Measurements from ENCODE around the gene CHIC1. TPM values are rescaled to one million over a fixed set of nuclear protein-coding genes. Genes with fewer than 3 reads are reported as not detected.
"Not testable (repeated sequence)": the region's sequence is repeated elsewhere in the genome, so short reads cannot be mapped to it uniquely, and the experiment has no call there.

CHIC1 gene
- polyA plus RNA-seq = 4.1 to 6.3 TPM (median 4.3 TPM) in 3 replicates
- polyA plus RNA-seq (2011; ENCODE audit: low read depth) = 0.39 TPM
- polyA plus RNA-seq (2011; cell fraction: cytosol; rRNA removed) = 2.5 and 5.8 TPM in 2 replicates
- 4.6 and 7.1 TPM in 2 replicates for polyA plus RNA-seq (2011; cell fraction: nucleus; rRNA removed)
- polyA plus RNA-seq (2012; ENCODE audit: low replicate concordance) = 1.1 and 3.5 TPM in 2 replicates
- polyA minus RNA-seq = 1.8 to 7.6 TPM (median 3.8 TPM) in 3 replicates
- polyA minus RNA-seq (2011; cell fraction: cytosol; rRNA and poly(A)+ RNA removed) = 5.2 TPM
- 3.9 and 8.8 TPM in 2 replicates for polyA minus RNA-seq (2011; cell fraction: nucleus; rRNA and poly(A)+ RNA removed)

DNA sequence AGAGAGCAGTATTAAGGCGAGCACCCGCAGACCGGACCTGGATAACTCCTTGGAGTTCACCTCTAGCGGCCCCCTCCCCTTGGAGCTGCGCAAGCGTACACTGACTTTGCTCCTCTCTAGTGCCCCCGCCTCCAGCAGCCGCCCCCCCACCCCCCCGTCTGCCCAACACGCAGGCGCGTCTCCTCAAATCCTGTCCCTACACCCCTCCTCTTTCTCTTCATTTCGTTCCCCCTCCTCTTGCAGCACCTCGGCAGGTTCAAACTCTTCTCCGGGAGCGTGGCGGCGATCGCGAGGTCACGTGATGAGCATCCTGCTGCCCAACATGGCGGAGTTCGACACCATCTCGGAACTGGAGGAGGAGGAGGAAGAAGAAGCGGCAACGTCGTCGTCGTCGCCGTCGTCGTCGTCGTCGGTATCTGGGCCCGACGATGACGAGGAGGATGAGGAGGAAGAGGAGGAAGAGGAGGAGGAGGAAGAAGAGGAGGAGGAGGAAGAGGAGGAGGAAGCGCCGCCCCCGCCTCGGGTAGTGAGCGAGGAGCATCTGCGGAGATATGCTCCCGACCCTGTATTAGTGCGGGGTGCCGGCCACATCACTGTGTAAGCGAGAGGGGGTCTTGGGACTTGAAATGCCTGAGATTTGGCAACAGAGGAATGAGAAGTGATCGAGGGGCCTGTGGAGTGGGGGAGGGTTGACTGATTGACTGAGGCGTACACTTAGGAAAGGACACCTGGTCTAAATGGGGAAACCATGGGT lies at the start of gene CHIC1:
TSS of gene CHIC1 (plus strand) at position 214 of the 754 bp plus-strand sequence. CDS start at position 302, 88 bp downstream.
- Histone ChIP-seq H3K79me2 (ENCODE audit: control insufficient read depth, insufficient read depth, low read length) (no peaks in the 10 kb centered on the region), H2AFZ (ENCODE audit: control insufficient read depth, low read length) (peak within 1 kb of the TSS; percentile 94), H3K4me2 (ENCODE audit: control insufficient read depth, extremely low read depth, insufficient read depth, low read depth, low read length) (peak within 1 kb of the TSS; percentile 86), H3K27ac (ENCODE audit: control insufficient read depth, insufficient read depth, low read length) (peak within 1 kb of the TSS; percentile 70), H3K4me3 (ENCODE audit: control insufficient read depth in 2 of 3, extremely low read depth in 1 of 3, insufficient read depth in 2 of 3, low read depth in 1 of 3, low read length in 3 of 3) (peak within 1 kb of the TSS; percentile 60 to 85 (median 72)), H3K36me3 (ENCODE audit: control insufficient read depth in 2 of 2, extremely low read depth in 1 of 2, insufficient read depth in 2 of 2, low read length in 2 of 2) (no peaks in the 10 kb centered on the region), H3K27me3 (ENCODE audit: control insufficient read depth, extremely low read depth, insufficient read depth, low read length) (peaks cover 7% of the 10 kb centered on the region), H3K4me1 (ENCODE audit: control insufficient read depth, extremely low read depth, insufficient read depth, low read length) (no peaks in the 10 kb centered on the region), H3K9me1 (ENCODE audit: control insufficient read depth, extremely low read depth, insufficient read depth, low read length) (no peaks in the 10 kb centered on the region), H3K9ac (ENCODE audit: control insufficient read depth, extremely low read depth, insufficient read depth, low read length) (peak within 1 kb of the TSS; percentile 76), H3K9me3 (ENCODE audit: control insufficient read depth, low read depth, low read length) (no peaks in the 10 kb centered on the region), H4K20me1 (ENCODE audit: control insufficient read depth, extremely low read depth, insufficient read depth, low read length) (no peaks in the 10 kb centered on the region)
- DNase-seq (ENCODE audit: low read depth, low spot score) (peak; percentile 13), FAIRE-seq (no peak)
- TF ChIP-seq, protein P1, sequence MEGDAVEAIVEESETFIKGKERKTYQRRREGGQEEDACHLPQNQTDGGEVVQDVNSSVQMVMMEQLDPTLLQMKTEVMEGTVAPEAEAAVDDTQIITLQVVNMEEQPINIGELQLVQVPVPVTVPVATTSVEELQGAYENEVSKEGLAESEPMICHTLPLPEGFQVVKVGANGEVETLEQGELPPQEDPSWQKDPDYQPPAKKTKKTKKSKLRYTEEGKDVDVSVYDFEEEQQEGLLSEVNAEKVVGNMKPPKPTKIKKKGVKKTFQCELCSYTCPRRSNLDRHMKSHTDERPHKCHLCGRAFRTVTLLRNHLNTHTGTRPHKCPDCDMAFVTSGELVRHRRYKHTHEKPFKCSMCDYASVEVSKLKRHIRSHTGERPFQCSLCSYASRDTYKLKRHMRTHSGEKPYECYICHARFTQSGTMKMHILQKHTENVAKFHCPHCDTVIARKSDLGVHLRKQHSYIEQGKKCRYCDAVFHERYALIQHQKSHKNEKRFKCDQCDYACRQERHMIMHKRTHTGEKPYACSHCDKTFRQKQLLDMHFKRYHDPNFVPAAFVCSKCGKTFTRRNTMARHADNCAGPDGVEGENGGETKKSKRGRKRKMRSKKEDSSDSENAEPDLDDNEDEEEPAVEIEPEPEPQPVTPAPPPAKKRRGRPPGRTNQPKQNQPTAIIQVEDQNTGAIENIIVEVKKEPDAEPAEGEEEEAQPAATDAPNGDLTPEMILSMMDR (optimal IDR thresholded peaks at IDR 0.05 in 1 of 3, IDR thresholded peaks at IDR 0.05 in 1 of 3, conservative IDR thresholded peaks at IDR 0.05 in 1 of 3; ENCODE audit: extremely low read depth in 1 of 3, insufficient read depth in 2 of 3, low read length in 3 of 3) = no peak
- no peak for TF ChIP-seq EZH2 (IDR thresholded peaks at IDR 0.05; ENCODE audit: low read length)
- dilution Hi-C loops (cut with MboI; ENCODE audit: extremely low pct_ligation_motif_present, low sequenced_read_pairs) = no loop called here

DNA sequence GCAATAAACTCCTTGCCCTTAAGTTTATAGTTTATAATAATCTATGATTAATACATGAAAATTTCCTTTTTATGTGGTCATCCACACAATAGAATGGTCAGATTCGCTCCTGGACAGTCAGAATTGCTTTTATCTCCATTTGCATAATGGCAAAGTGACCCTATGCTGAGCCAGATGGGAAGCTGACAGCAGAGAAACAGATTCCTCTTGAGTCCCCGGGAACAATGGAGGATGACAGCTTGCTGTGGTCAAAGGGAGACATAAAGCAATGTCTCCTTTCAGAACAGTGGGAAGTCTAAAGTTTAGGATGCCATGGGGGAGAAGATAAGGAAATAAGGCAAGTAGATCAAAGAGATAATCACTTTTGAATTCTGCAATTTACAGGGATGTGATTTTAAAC lies 40.2 kb upstream of the CHIC1 start:
- FAIRE-seq; H4K20me1 ChIP-seq (ENCODE audit: control insufficient read depth, extremely low read depth, insufficient read depth, low read length); H3K36me3 ChIP-seq (ENCODE audit: control insufficient read depth in 2 of 2, extremely low read depth in 1 of 2, insufficient read depth in 2 of 2, low read length in 2 of 2); H2AFZ ChIP-seq (ENCODE audit: control insufficient read depth, low read length); H3K27ac ChIP-seq (ENCODE audit: control insufficient read depth, insufficient read depth, low read length); dilution Hi-C loops (cut with MboI; ENCODE audit: extremely low pct_ligation_motif_present, low sequenced_read_pairs); H3K9ac ChIP-seq (ENCODE audit: control insufficient read depth, extremely low read depth, insufficient read depth, low read length); H3K27me3 ChIP-seq (ENCODE audit: control insufficient read depth, extremely low read depth, insufficient read depth, low read length); DNase-seq (ENCODE audit: low read depth, low spot score); H3K4me1 ChIP-seq (ENCODE audit: control insufficient read depth, extremely low read depth, insufficient read depth, low read length); H3K9me3 ChIP-seq (ENCODE audit: control insufficient read depth, low read depth, low read length); H3K4me3 ChIP-seq (ENCODE audit: control insufficient read depth in 2 of 3, extremely low read depth in 1 of 3, insufficient read depth in 2 of 3, low read depth in 1 of 3, low read length in 3 of 3); H3K79me2 ChIP-seq (ENCODE audit: control insufficient read depth, insufficient read depth, low read length); H3K9me1 ChIP-seq (ENCODE audit: control insufficient read depth, extremely low read depth, insufficient read depth, low read length); H3K4me2 ChIP-seq (ENCODE audit: control insufficient read depth, extremely low read depth, insufficient read depth, low read depth, low read length): not testable (repeated sequence)
